Colonic mucosa (tissue), 4 donors: ENCODE results near the gene LYPD1. TPM values are rescaled to one million over a fixed set of nuclear protein-coding genes. Genes with fewer than 3 reads are reported as not detected.

ENCODE experiments used
- DNase-seq: peaks from one replicate; pipeline ENCODE4 v3.0.0-alpha.2; 2020
- H3K27ac ChIP-seq: fragments of 200-600 bp; one replicate; pipeline ENCODE4 v1.8.0; 2021
- H3K27me3 ChIP-seq: fragments of 200-600 bp; one replicate; pipeline ENCODE4 v1.8.0; 2021
- H3K36me3 ChIP-seq: fragments of 200-600 bp; one replicate; pipeline ENCODE4 v1.8.0; 2021
- H3K4me1 ChIP-seq: fragments of 200-600 bp; one replicate; pipeline ENCODE4 v1.8.0; 2021; ENCODE audit warnings: mild to moderate bottlenecking
- H3K4me3 ChIP-seq: fragments of 200-600 bp; one replicate; pipeline ENCODE4 v1.8.0; 2021
- H3K9ac ChIP-seq, 2 donors: one replicate each; pipeline ENCODE4 v1.7.0; 2013; ENCODE audit warnings: control low read depth in 2 of 2, low read depth in 2 of 2, low read length in 2 of 2
- H3K9me3 ChIP-seq: fragments of 200-600 bp; one replicate; pipeline ENCODE4 v1.8.0; 2021
- CTCF ChIP-seq: fragments of 200-600 bp; IDR thresholded peaks from one replicate; pipeline ENCODE4 v1.8.0; 2022; ENCODE audit warnings: antibody characterized with exemption, mild to moderate bottlenecking
- intact Hi-C: fragments of 100-400 bp; cut with DNase I; formaldehyde crosslinking; loops from one replicate; pipeline ENCODE4 v1.14.1; 2022
- total RNA-seq, 2 donors: library from RNA; stranded (reverse); fragmentation: NEBNext Ultra II Directional in 1 of 2; extraction: Animal tissue kit (Norgen Biotek cat#: 25700) in 1 of 2; gene quantifications; one replicate each; pipeline ENCODE4 v1.2.1, GENCODE V29; 2021
- donor health status: healthy.
- donor health status: DM: no; HTN: no; CAD: no.
- donor health status: DM: no; HTN: no; CAD: no.

LYPD1 gene
- total RNA-seq, 2 donors from 2014 or later, result 0.66 TPM; not detected in 1

GRCh38 chr2:132656266-132656975 is 13.6 kb downstream of the LYPD1 start:
- no peak for DNase-seq
- Histone ChIP-seq H3K36me3 (no peaks in the 10 kb centered on the region), H3K27me3 (no peaks in the 10 kb centered on the region), H3K9me3 (no peaks in the 10 kb centered on the region), H3K27ac (no peak overlapping the region), H3K4me3 (no peak overlapping the region), H3K4me1 (no peaks in the 10 kb centered on the region), H3K9ac (no peak overlapping the region)
- intact Hi-C loops, result no loop called here
- TF ChIP-seq CTCF, result no peak

GRCh38 chr2:132654968-132655367 is 15.0 kb downstream of the LYPD1 start:
- Histone ChIP-seq H3K27me3 (no peaks in the 10 kb centered on the region), H3K36me3 (no peaks in the 10 kb centered on the region), H3K4me3 (no peak overlapping the region), H3K9me3 (no peaks in the 10 kb centered on the region), H3K9ac (no peak overlapping the region), H3K4me1 (no peaks in the 10 kb centered on the region), H3K27ac (no peak overlapping the region)
- no peak for DNase-seq
- intact Hi-C loops, result no loop called here
- no peak for TF ChIP-seq CTCF

- no peaks in the 10 kb centered on the region for H3K36me3 ChIP-seq
- H3K9me3 ChIP-seq, result no peaks in the 10 kb centered on the region
- intact Hi-C loops, result no loop called here
- no peak overlapping the region for H3K4me3 ChIP-seq
- no peak for TF ChIP-seq CTCF
- H3K27me3 ChIP-seq, result no peaks in the 10 kb centered on the region
- DNase-seq, result no peak
- no peaks in the 10 kb centered on the region for H3K4me1 ChIP-seq
- H3K27ac ChIP-seq, result no peak overlapping the region
- no peak overlapping the region for H3K9ac ChIP-seq
Measured at GRCh38 chr2:132654335-132654734, 15.7 kb downstream of the LYPD1 start.

- intact Hi-C loops, result no loop called here
- no peaks in the 10 kb centered on the region for H3K36me3 ChIP-seq
- no peak overlapping the region for H3K9ac ChIP-seq
- H3K27me3 ChIP-seq, result no peaks in the 10 kb centered on the region
- H3K9me3 ChIP-seq, result no peaks in the 10 kb centered on the region
- no peak for TF ChIP-seq CTCF
- H3K4me1 ChIP-seq, result no peaks in the 10 kb centered on the region
- no peak overlapping the region for H3K4me3 ChIP-seq
- DNase-seq, result no peak
- no peak overlapping the region for H3K27ac ChIP-seq
Measured at GRCh38 chr2:132652474-132652873, 17.5 kb downstream of the LYPD1 start.

- Histone ChIP-seq H3K9ac (no peak overlapping the region), H3K36me3 (no peaks in the 10 kb centered on the region), H3K27ac (no peak overlapping the region), H3K27me3 (no peaks in the 10 kb centered on the region), H3K4me3 (no peak overlapping the region), H3K4me1 (no peaks in the 10 kb centered on the region), H3K9me3 (no peaks in the 10 kb centered on the region)
- intact Hi-C loops, result no loop called here
- peak; percentile 14 for TF ChIP-seq CTCF
- no peak for DNase-seq
Measured at GRCh38 chr2:132651115-132652045, 18.6 kb downstream of the LYPD1 start.
